ENCODE results near the gene SERINC2. TPM values are rescaled to one million over a fixed set of nuclear protein-coding genes. Genes with fewer than 3 reads are reported as not detected.
A peak's percentile ranks its signal among the peaks of the same experiment; 100 is the strongest.

SERINC2 gene
- total RNA-seq, 2 donors from 2014 or later, result 0.70 to 3.8 TPM

- DNase-seq (ENCODE audit: low spot score), result no peak
- Histone ChIP-seq H3K4me3 (peak overlapping the region; percentile 58 to 59), H3K27ac (peak overlapping the region; percentile 89 to 93), H3K36me3 (peaks cover 36% of the 10 kb centered on the region), H3K4me1 (peaks cover 0 to 30% of the 10 kb centered on the region in 2 donors), H3K27me3 (no peaks in the 10 kb centered on the region), H3K9me3 (no peaks in the 10 kb centered on the region)
- no peak for TF ChIP-seq CTCF (IDR thresholded peaks at IDR 0.05)
These were observed 39.0 kb upstream of the SERINC2 start for GRCh38 chr1:31373897-31374486.

GRCh38 chr1:31374511-31375196 lies 38.4 kb upstream of the SERINC2 start:
- Histone ChIP-seq H3K4me3 (no peak overlapping the region), H3K9me3 (no peaks in the 10 kb centered on the region), H3K36me3 (peaks cover 29% of the 10 kb centered on the region), H3K27me3 (no peaks in the 10 kb centered on the region), H3K27ac (peak overlapping the region; percentile 89 to 93), H3K4me1 (peaks cover 0 to 30% of the 10 kb centered on the region in 2 donors)
- DNase-seq (ENCODE audit: low spot score), result no peak
- no peak for TF ChIP-seq CTCF (IDR thresholded peaks at IDR 0.05)

- Histone ChIP-seq H3K4me1 (peaks cover 0 to 46% of the 10 kb centered on the region in 2 donors), H3K4me3 (no peak overlapping the region), H3K9me3 (no peaks in the 10 kb centered on the region), H3K27ac (peak overlapping the region in 1 of 2 donors; percentile 93), H3K27me3 (no peaks in the 10 kb centered on the region), H3K36me3 (peaks cover 10% of the 10 kb centered on the region)
- DNase-seq (ENCODE audit: low spot score), result no peak
- no peak for TF ChIP-seq CTCF (IDR thresholded peaks at IDR 0.05)
These were observed 36.5 kb upstream of the SERINC2 start for GRCh38 chr1:31376375-31377134.

GRCh38 chr1:31377364-31377863 lies 35.6 kb upstream of the SERINC2 start:
- no peak overlapping the region for H3K4me3 ChIP-seq
- H3K27me3 ChIP-seq, result no peaks in the 10 kb centered on the region
- H3K9me3 ChIP-seq, result no peaks in the 10 kb centered on the region
- peaks cover 0 to 49% of the 10 kb centered on the region in 2 donors for H3K4me1 ChIP-seq
- no peak for DNase-seq (ENCODE audit: low spot score)
- no peak overlapping the region for H3K27ac ChIP-seq
- TF ChIP-seq CTCF (IDR thresholded peaks at IDR 0.05), result no peak
- peaks cover 2% of the 10 kb centered on the region for H3K36me3 ChIP-seq

- Histone ChIP-seq H3K27ac (no peak overlapping the region), H3K36me3 (no peaks in the 10 kb centered on the region), H3K4me1 (peaks cover 0 to 47% of the 10 kb centered on the region in 2 donors), H3K4me3 (no peak overlapping the region), H3K9me3 (no peaks in the 10 kb centered on the region), H3K27me3 (no peaks in the 10 kb centered on the region)
- TF ChIP-seq CTCF (IDR thresholded peaks at IDR 0.05), result no peak
- DNase-seq (ENCODE audit: low spot score), result no peak
These were observed 35.0 kb upstream of the SERINC2 start for GRCh38 chr1:31378001-31378400.

Data from right atrium auricular region (tissue), 2 donors.